Prostate gland (tissue), 2 donors: ENCODE results near the gene ST3GAL6. TPM values are rescaled to one million over a fixed set of nuclear protein-coding genes. Genes with fewer than 3 reads are reported as not detected.
"Not testable (repeated sequence)": the region's sequence is repeated elsewhere in the genome, so short reads cannot be mapped to it uniquely, and the experiment has no call there.

Experiments used
- DNase-seq: peaks from one replicate; pipeline ENCODE4 v3.0.0-alpha.2; 2019; ENCODE audit warnings: low spot score
- H3K27ac ChIP-seq, 2 donors: fragments of 200-600 bp; sonication (generic); 2 replicates each; pipeline ENCODE4 v1.5.1; 2017 to 2019
- H3K27me3 ChIP-seq: fragments of 200-600 bp; sonication (generic); replicated peaks from 2 replicates; pipeline ENCODE4 v1.5.1; 2019; ENCODE audit not compliant: insufficient read depth
- H3K36me3 ChIP-seq, 2 donors: fragments of 200-600 bp; sonication (generic); 1 replicate in 1 of 2; 2 replicates in 1 of 2; pipeline versions ENCODE4 v1.5.1 to v1.8.1; 2017 to 2019
- H3K4me1 ChIP-seq: fragments of 200-600 bp; sonication (generic); replicated peaks from 2 replicates; pipeline ENCODE4 v1.5.1; 2019
- H3K4me3 ChIP-seq, 2 donors: fragments of 200-600 bp; sonication (generic); 2 replicates each; pipeline ENCODE4 v1.5.1; 2017 to 2019
- H3K9me3 ChIP-seq: fragments of 200-600 bp; sonication (generic); 2 replicates; pipeline ENCODE4 v1.5.1; 2017
- POLR2A ChIP-seq: fragments of 450-650 bp; IDR thresholded peaks from one replicate; pipeline ENCODE4 v1.6.1; 2016; ENCODE audit warnings: antibody characterized with exemption, mild to moderate bottlenecking
- POLR2AphosphoS5 ChIP-seq: sonication (generic); formaldehyde crosslinking; IDR thresholded peaks from one replicate; pipeline ENCODE4 v1.6.1; 2017; ENCODE audit warnings: antibody characterized with exemption
- WGBS: methylation state at CpG from one replicate; pipeline ENCODE4 v1.1.5; 2018; 5-methylcytosine and 5-hydroxymethylcytosine counted together
- intact Hi-C: fragments of 100-400 bp; cut with DNase I; formaldehyde crosslinking; loops from one replicate; pipeline ENCODE4 v1.14.2; 2022
- total RNA-seq, 2 donors: library from RNA; depleted of rRNA; stranded (reverse); fragments of >200 nt; gene quantifications; one replicate each; pipeline ENCODE4 v1.1.0, GENCODE V29; 2016
- TF ChIP-seq, protein P1 (sequence below), 4 experiments: fragments of 200-600 bp in 2 of 4; fragments of 450-650 bp in 2 of 4; sonication (generic) in 2 of 4; IDR thresholded peaks; 1 replicate in 3 of 4; 2 replicates in 1 of 4; pipeline ENCODE4 v1.5.1; 2016 to 2019; ENCODE audit warnings: antibody characterized with exemption in 4 of 4, mild to moderate bottlenecking in 2 of 4, moderate library complexity in 2 of 4

Gene ST3GAL6
- total RNA-seq, 2 donors from 2014 or later: 7.1 to 10.6 TPM

DNA sequence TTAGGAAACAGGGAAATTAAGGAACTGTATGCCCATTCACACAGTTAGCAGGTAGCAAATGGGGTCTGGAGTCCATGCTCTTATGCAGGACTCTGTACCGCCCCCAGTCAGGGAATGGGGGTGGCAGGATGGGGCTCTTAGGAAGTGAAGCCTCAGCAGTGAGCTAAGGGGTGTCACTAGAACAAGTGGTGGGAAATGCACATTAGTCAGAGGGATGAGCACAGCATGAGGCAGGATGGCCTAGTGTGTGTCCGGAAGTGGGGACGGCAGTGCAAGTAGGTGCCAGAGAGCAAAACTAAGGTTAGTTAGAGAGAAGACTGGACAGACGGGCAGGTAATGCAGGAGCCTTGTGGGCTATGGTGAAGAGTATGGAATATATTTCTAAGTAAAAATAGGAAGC lies 60.7 kb downstream of the ST3GAL6 start:
- no peak for DNase-seq
- no peaks in the 10 kb centered on the region for H3K9me3 ChIP-seq
- intact Hi-C loops: no loop called here
- no peaks in the 10 kb centered on the region for H3K27me3 ChIP-seq
- H3K4me1 ChIP-seq: no peaks in the 10 kb centered on the region
- H3K36me3 ChIP-seq: no peaks in the 10 kb centered on the region
- H3K27ac ChIP-seq: no peak overlapping the region
- over 99% methylated on average over 4 of the region's 4 CpGs for WGBS
- no peak overlapping the region for H3K4me3 ChIP-seq
- TF ChIP-seq POLR2A (no peak), POLR2AphosphoS5 (no peak)
- TF ChIP-seq, protein P1, sequence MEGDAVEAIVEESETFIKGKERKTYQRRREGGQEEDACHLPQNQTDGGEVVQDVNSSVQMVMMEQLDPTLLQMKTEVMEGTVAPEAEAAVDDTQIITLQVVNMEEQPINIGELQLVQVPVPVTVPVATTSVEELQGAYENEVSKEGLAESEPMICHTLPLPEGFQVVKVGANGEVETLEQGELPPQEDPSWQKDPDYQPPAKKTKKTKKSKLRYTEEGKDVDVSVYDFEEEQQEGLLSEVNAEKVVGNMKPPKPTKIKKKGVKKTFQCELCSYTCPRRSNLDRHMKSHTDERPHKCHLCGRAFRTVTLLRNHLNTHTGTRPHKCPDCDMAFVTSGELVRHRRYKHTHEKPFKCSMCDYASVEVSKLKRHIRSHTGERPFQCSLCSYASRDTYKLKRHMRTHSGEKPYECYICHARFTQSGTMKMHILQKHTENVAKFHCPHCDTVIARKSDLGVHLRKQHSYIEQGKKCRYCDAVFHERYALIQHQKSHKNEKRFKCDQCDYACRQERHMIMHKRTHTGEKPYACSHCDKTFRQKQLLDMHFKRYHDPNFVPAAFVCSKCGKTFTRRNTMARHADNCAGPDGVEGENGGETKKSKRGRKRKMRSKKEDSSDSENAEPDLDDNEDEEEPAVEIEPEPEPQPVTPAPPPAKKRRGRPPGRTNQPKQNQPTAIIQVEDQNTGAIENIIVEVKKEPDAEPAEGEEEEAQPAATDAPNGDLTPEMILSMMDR (IDR thresholded peaks at IDR 0.05): no peak

DNA sequence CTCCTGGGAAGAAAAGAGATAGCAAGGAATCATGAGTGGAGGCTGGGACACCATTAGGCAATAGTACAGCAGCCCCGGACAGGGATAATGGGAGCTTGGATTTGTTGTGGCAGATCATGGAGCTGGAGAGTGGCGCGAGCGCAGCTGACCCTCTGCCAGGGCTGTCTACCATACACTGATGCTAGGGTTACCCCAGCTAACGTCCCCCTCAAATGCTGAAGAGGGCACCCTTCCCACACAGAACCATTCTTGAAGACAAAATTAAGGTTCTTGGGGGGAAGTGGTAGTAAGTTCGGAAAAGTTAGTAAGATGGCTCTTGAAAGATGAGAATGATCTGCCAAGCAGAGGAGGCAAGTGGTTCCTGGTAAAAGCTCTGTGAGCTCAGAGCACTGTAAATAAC lies 61.1 kb downstream of the ST3GAL6 start:
- H3K4me3 ChIP-seq: no peak overlapping the region
- TF ChIP-seq POLR2AphosphoS5: no peak
- TF ChIP-seq, protein P1 (IDR thresholded peaks at IDR 0.05): no peak
- TF ChIP-seq POLR2A: no peak
- no peaks in the 10 kb centered on the region for H3K4me1 ChIP-seq
- H3K36me3 ChIP-seq: no peaks in the 10 kb centered on the region
- DNase-seq: no peak
- H3K27ac ChIP-seq: no peak overlapping the region
- intact Hi-C loops: no loop called here
- no peaks in the 10 kb centered on the region for H3K27me3 ChIP-seq
- WGBS: 98% methylated on average over 6 of the region's 6 CpGs
- H3K9me3 ChIP-seq: no peaks in the 10 kb centered on the region

DNA sequence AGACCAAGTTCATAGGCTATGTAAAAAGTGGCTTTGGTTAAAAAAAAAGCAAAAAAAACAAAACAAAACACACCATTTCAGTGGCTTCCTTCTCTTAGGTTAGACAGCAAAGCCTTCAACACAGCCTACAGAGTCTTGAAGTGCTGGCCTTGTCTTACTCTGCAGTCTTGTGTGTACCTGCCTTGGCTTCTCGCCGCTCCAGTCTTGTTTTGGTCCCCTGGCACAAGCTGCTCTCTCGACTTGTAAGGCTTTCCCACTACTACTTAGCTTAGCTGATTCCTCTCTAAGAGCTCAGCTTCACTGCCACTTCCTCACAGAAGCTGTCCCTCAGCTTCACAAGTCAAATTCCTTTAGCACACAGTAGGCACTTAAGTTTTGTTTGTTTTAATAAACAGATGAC lies 63.0 kb downstream of the ST3GAL6 start:
- Histone ChIP-seq H3K27ac (no peak overlapping the region), H3K4me3 (no peak overlapping the region), H3K27me3 (no peaks in the 10 kb centered on the region), H3K4me1 (no peaks in the 10 kb centered on the region), H3K36me3 (no peaks in the 10 kb centered on the region), H3K9me3 (no peaks in the 10 kb centered on the region)
- intact Hi-C loops: no loop called here
- DNase-seq: peak; percentile 11
- WGBS: 39% methylated on average over 3 of the region's 3 CpGs
- TF ChIP-seq POLR2A (no peak), POLR2AphosphoS5 (no peak)
- TF ChIP-seq, protein P1 (IDR thresholded peaks at IDR 0.05): no peak

DNA sequence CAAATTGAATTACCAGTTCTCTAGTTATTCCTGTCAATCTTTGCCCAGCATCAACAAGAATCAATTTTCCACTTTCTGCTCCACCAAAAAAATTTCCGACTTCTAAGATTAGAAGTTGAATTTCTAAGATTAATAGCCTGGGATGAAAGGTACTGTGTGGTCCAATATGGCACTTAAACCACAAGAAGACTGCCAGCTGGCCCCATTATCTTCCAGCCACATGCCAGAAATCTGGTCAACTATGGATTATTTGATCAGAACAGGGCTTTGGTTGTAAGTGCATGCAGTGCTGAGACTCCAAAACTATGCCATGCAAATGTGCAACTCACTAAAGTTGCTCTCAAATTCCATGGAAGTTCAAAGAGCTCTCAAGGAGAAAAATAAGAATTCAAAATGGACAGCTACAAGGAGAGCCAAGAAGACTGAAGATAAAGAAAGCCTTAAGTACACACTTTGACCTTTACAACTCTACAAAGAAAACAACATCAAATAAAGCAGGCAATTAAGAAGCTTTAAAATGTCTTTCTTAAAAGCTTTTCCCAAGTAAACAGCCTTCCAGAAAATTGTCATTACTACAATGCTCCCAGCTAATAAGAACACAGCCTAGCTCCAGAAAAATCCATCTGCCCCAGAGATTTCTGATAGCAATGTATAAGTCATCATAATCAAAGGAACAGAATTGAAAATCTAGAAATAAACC lies 64.2 kb downstream of the ST3GAL6 start:
- Histone ChIP-seq H3K4me1 (no peaks in the 10 kb centered on the region), H3K27me3 (no peaks in the 10 kb centered on the region), H3K36me3 (no peaks in the 10 kb centered on the region), H3K4me3 (no peak overlapping the region), H3K9me3 (no peaks in the 10 kb centered on the region), H3K27ac (no peak overlapping the region)
- TF ChIP-seq POLR2A: no peak
- DNase-seq: no peak
- intact Hi-C loops: no loop called here
- WGBS: 19% methylated on average over 1 of the region's 1 CpG

DNA sequence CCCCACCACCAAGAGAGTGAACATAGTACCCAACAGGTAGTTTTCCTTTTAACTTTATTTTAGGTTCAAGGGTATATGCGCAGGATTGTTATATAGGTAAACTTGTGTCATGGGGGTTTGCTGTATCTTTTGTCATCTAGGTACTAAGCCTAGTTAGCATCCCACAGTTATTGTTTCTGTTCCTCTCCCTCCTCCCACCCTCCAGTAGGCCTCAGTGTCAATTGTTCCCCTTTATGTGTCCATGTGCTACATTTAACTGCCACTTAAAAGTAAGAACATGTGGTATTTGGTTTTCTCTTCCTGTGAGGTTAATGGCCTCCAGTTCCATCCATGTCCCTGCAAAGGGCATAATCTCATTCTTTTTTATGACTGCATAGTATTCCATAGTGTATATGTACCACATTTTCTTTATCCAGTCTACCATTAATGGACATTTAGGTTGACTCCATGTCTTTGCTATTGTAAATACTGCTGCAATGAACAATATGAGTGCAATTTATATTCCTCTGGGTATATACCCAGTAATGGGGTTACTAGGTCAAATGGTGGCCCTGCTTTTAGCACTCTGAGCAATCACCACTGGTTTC lies 66.2 kb downstream of the ST3GAL6 start:
- Histone ChIP-seq H3K27ac (no peak overlapping the region), H3K27me3 (no peaks in the 10 kb centered on the region), H3K9me3 (no peaks in the 10 kb centered on the region), H3K36me3 (no peaks in the 10 kb centered on the region), H3K4me3 (no peak overlapping the region), H3K4me1 (no peaks in the 10 kb centered on the region)
- no peak for DNase-seq
- intact Hi-C loops: no loop called here
- TF ChIP-seq POLR2AphosphoS5: no peak
- TF ChIP-seq, protein P1 (IDR thresholded peaks at IDR 0.05): no peak
- TF ChIP-seq POLR2A: no peak
- WGBS: 93% methylated on average over 1 of the region's 1 CpG

DNA sequence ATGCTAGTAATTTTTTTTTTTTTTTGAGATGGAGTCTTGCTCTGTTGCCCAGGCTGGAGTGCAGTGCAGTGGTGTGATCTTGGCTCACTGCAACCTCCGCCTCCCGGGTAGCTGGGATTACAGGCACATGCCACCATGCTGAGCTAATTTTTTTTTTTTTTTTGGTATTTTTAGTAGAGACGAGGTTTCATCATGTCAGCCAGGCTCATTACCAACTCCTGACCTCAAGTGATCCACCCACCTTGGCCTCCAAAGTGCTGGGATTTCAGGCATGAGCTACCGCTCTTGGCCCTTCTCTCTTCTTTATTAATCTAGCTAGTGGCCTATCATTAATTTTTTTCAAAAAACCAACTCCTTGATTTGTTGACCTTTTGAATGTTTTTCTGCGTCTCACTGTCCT lies 67.9 kb downstream of the ST3GAL6 start:
- H3K4me1 ChIP-seq, H3K9me3 ChIP-seq, DNase-seq, intact Hi-C loops, H3K4me3 ChIP-seq, H3K36me3 ChIP-seq, H3K27me3 ChIP-seq, H3K27ac ChIP-seq: not testable (repeated sequence)
- 98% methylated on average over 5 of the region's 5 CpGs for WGBS
